ENCODE data around the gene CDH23. TPM values are rescaled to one million over a fixed set of nuclear protein-coding genes. Genes with fewer than 3 reads are reported as not detected.

Gene CDH23
- total RNA-seq, 2 experiments from 2014 or later, result 0.16 to 0.61 TPM

GRCh38 chr10:71788954-71789353 lies 392.2 kb downstream of the CDH23 start:
- no peak overlapping the region for H3K27ac Mint-ChIP-seq
- no peaks in the 10 kb centered on the region for H3K9me3 Mint-ChIP-seq (ENCODE audit: low read depth)
- no peak overlapping the region for H3K4me3 Mint-ChIP-seq
- DNase-seq (no peak), ATAC-seq (no peak)
- H3K4me1 Mint-ChIP-seq, result peaks cover 12% of the 10 kb centered on the region
- CTCF ChIA-PET, result no interaction called here
- no peaks in the 10 kb centered on the region for H3K36me3 Mint-ChIP-seq
- no peaks in the 10 kb centered on the region for H3K27me3 Mint-ChIP-seq

DNA sequence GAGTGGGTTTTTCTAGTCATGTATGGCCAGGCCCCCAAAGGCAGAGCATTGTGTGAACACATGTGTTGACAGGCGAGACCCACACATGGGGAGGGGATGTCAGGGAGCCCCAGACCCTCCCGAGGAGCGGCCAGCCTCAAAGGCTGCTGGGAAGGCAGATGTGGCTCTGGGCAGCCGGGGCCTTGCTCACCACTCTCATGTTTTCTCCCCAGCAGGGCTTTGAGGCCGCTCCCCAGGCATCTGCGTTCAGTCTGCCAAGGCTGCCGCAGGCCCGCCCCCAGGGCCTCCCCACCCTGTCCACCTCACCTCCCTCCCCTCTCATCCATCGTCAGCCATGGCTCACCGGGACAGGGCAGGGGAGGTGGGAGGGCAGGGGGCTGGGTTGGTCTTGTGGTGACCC lies 393.2 kb downstream of the CDH23 start:
- no peaks in the 10 kb centered on the region for H3K27me3 Mint-ChIP-seq
- no peak overlapping the region for H3K4me3 Mint-ChIP-seq
- no peaks in the 10 kb centered on the region for H3K9me3 Mint-ChIP-seq (ENCODE audit: low read depth)
- no peak overlapping the region for H3K27ac Mint-ChIP-seq
- ATAC-seq (no peak), DNase-seq (no peak)
- CTCF ChIA-PET, result no interaction called here
- peaks cover 12% of the 10 kb centered on the region for H3K4me1 Mint-ChIP-seq
- H3K36me3 Mint-ChIP-seq, result no peaks in the 10 kb centered on the region

DNA sequence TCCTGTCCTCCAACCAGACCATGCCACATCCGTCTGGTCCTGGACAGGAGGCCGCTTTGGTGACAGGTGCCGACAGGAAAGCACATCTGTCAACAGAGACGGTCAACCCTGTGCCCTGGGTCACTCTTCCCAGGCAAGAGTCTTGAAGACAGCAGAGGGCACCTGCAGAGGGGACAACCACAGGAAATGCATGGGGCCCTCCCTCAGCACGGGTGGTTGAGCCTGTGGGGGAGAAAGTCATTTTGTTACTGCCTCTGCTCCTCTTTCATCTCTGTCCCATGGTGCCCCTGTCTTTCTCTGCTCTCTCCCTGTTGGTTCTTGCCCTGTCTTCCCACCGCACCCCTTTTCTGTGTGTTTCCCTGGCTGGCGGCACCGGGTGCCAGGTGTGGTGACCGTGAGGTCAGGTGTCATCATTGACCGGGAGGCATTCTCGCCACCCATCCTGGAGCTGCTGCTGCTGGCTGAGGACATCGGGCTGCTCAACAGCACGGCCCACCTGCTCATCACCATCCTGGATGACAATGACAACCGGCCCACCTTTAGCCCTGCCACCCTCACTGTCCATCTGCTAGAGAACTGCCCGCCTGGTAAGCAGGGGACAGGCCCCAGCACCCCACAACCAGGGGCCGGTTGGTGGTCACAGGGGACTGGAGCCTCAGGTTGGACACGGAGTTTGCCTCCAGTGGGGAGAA lies 394.2 kb downstream of the CDH23 start:
- ATAC-seq, result peak; percentile 55
- H3K4me1 Mint-ChIP-seq, result peaks cover 12% of the 10 kb centered on the region
- CTCF ChIA-PET, result no interaction called here
- no peaks in the 10 kb centered on the region for H3K9me3 Mint-ChIP-seq (ENCODE audit: low read depth)
- no peak for DNase-seq
- H3K4me3 Mint-ChIP-seq, result no peak overlapping the region
- no peak overlapping the region for H3K27ac Mint-ChIP-seq
- no peaks in the 10 kb centered on the region for H3K36me3 Mint-ChIP-seq
- H3K27me3 Mint-ChIP-seq, result no peaks in the 10 kb centered on the region

- CTCF ChIA-PET, result interaction anchor here (1.4 kb wide), 1 partner anchor 17 kb away, joined by 5 read pairs; no protein-coding TSS in a partner anchor
- no peak overlapping the region for H3K4me3 Mint-ChIP-seq
- no peaks in the 10 kb centered on the region for H3K36me3 Mint-ChIP-seq
- H3K27me3 Mint-ChIP-seq, result no peaks in the 10 kb centered on the region
- H3K4me1 Mint-ChIP-seq, result peaks cover 27% of the 10 kb centered on the region
- ATAC-seq (no peak), DNase-seq (no peak)
- H3K27ac Mint-ChIP-seq, result no peak overlapping the region
- H3K9me3 Mint-ChIP-seq (ENCODE audit: low read depth), result no peaks in the 10 kb centered on the region
Measured at GRCh38 chr10:71795248-71795647, 398.5 kb downstream of the CDH23 start.

DNA sequence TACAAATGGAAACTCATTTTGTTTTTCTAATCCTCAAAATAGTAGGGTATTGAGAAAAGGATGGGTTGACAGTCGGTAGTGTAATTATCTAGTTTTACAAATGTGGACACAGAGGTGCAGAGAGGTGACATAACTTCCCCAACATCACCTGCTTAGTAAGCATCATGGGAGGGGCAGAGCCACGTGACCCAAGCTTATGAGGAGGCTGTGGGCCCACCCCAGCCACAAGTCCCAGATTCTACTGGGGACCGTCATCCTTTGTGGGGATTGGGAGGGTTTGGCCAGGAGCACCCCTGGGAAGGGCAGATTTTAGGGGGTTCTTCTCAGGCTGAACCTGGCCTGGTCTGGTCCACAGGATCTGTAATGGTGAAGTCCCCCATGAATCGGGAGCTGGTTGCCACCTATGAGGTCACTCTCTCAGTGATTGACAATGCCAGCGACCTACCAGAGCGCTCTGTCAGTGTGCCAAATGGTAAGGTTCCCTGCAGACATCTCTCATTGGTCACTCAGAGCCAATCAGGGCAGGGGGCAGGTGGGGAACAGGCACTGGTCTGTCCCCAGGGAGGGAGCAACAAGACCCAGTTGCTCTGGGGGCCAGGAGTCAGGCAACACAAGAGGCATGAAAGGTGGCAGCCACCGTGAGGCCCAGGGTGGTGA lies 400.2 kb downstream of the CDH23 start:
- H3K4me1 Mint-ChIP-seq, result peaks cover 17% of the 10 kb centered on the region
- DNase-seq (no peak), ATAC-seq (no peak)
- no peak overlapping the region for H3K27ac Mint-ChIP-seq
- H3K4me3 Mint-ChIP-seq, result no peak overlapping the region
- H3K36me3 Mint-ChIP-seq, result no peaks in the 10 kb centered on the region
- no peaks in the 10 kb centered on the region for H3K9me3 Mint-ChIP-seq (ENCODE audit: low read depth)
- no peaks in the 10 kb centered on the region for H3K27me3 Mint-ChIP-seq
- CTCF ChIA-PET, result interaction anchor here (1.2 to 2.2 kb wide), 2 partner anchors 14 to 24 kb away, joined by 3 to 6 read pairs; partner anchors contain the start of gene VSIR

DNA sequence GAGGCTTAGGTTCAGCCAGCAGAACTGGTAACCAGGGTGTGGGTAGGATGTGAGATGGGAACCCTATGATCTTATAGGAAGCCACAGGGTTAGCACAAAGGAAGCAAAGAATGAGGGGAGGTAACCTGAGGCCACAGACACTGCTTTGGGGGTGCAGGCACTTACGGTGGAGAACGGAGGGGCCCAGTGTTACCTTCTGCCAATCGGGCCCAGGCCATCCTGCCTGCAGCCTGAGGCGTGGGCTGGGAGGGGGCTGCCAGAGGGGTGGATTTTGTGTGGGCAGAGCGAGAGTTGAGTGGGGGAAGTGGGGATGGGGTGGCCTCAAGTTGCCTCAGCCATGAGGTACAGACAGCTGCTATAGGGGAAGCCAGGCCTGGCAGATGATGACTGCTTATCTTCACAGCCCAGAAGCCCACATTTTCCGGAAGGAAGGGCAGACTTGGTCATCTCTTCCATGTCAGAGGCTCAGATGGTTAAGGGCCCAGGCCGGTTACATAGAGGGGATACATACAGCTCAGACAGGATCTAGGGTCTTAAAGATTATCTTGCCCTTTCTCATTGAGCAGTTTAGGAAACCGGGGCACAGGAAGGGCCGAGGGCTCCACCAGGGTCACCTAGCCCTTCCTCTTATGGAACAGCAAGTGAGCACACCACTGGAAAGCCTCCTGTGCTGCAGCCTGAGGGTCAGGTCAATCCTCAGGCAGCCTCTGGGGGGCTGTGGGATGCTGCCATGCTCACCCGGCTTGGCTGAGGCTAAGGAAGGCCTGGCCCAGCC lies 401.0 kb downstream of the CDH23 start:
- Mint-ChIP-seq H3K27ac (no peak overlapping the region), H3K27me3 (no peaks in the 10 kb centered on the region), H3K9me3 (ENCODE audit: low read depth) (no peaks in the 10 kb centered on the region), H3K36me3 (no peaks in the 10 kb centered on the region), H3K4me1 (peaks cover 17% of the 10 kb centered on the region), H3K4me3 (no peak overlapping the region)
- DNase-seq (no peak), ATAC-seq (peak; percentile 51)
- CTCF ChIA-PET, result interaction anchor here (1.2 to 2.2 kb wide), 2 partner anchors 14 to 25 kb away, joined by 3 to 6 read pairs; partner anchors contain the start of gene VSIR

DNA sequence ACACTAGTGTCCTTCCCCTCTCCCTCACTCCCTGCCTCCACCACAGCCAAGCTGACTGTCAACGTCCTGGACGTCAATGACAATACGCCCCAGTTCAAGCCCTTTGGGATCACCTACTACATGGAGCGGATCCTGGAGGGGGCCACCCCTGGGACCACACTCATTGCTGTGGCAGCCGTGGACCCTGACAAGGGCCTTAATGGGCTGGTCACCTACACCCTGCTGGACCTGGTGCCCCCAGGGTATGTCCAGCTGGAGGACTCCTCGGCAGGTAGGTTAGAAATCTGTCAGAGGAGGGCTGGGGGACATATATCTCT lies 401.5 kb downstream of the CDH23 start:
- Mint-ChIP-seq H3K4me3 (no peak overlapping the region), H3K9me3 (ENCODE audit: low read depth) (no peaks in the 10 kb centered on the region), H3K27ac (no peak overlapping the region), H3K4me1 (peaks cover 17% of the 10 kb centered on the region), H3K36me3 (no peaks in the 10 kb centered on the region), H3K27me3 (no peaks in the 10 kb centered on the region)
- no peak for ATAC-seq
- CTCF ChIA-PET, result interaction anchor here (0.9 to 2.2 kb wide), 2 partner anchors 13 to 25 kb away, joined by 3 to 6 read pairs; partner anchors contain the start of gene VSIR
- DNase-seq, result no peak

DNA sequence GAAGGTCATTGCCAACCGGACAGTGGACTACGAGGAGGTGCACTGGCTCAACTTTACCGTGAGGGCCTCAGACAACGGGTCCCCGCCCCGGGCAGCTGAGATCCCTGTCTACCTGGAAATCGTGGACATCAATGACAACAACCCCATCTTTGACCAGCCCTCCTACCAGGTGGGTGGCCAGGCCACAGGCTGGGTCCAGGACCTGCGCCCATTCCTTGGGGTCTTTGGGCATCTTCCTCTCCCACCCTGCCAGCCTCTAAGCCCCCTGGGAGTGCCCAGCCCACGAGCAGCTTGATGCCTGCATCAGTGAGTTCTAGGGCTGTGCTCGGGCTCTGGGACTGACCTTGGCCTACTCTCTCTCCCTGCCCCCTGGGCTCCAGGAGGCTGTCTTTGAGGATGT lies 402.4 kb downstream of the CDH23 start:
- ATAC-seq, result no peak
- Mint-ChIP-seq H3K4me1 (peaks cover 17% of the 10 kb centered on the region), H3K4me3 (no peak overlapping the region), H3K27me3 (no peaks in the 10 kb centered on the region), H3K9me3 (ENCODE audit: low read depth) (no peaks in the 10 kb centered on the region), H3K36me3 (no peaks in the 10 kb centered on the region), H3K27ac (no peak overlapping the region)
- CTCF ChIA-PET, result interaction anchor here (0.9 to 2.2 kb wide), 2 partner anchors 12 to 26 kb away, joined by 3 to 6 read pairs; partner anchors contain the start of gene VSIR
- DNase-seq, result no peak

GRCh38 chr10:71799608-71800453 lies 403.1 kb downstream of the CDH23 start:
- CTCF ChIA-PET, result no interaction called here
- ATAC-seq, result no peak
- Mint-ChIP-seq H3K27ac (no peak overlapping the region), H3K27me3 (peaks cover under 1% of the 10 kb centered on the region), H3K4me1 (peaks cover 17% of the 10 kb centered on the region), H3K36me3 (no peaks in the 10 kb centered on the region), H3K4me3 (no peak overlapping the region), H3K9me3 (ENCODE audit: low read depth) (no peaks in the 10 kb centered on the region)
- no peak for DNase-seq

DNA sequence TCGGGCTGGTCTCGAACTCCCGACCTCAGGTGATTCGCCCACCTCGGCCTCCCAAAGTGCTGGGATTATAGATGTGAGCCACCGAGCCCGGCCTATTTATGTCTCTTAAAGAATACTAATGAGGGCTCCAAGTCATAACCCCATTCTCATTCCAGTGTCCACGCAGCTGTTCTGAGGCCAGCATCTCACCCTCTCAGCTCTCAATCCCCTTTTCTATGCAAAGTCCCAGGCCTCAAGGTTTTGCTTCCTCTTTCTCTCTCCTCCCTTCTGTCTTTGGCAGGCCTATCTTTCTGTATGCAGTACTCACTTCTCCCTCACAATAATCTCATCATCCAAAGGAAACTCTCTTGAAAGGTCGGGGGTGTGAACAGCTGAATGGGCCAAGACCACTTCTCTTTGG lies 404.6 kb downstream of the CDH23 start:
- H3K4me3 Mint-ChIP-seq, result no peak overlapping the region
- CTCF ChIA-PET, result interaction anchor here (0.7 to 1.7 kb wide), 2 partner anchors 10 to 11 kb away, joined by 3 to 4 read pairs; no protein-coding TSS in a partner anchor
- no peak for DNase-seq
- no peak overlapping the region for H3K27ac Mint-ChIP-seq
- H3K9me3 Mint-ChIP-seq (ENCODE audit: low read depth), result no peaks in the 10 kb centered on the region
- ATAC-seq, result no peak
- peaks cover 17% of the 10 kb centered on the region for H3K4me1 Mint-ChIP-seq
- no peaks in the 10 kb centered on the region for H3K36me3 Mint-ChIP-seq
- H3K27me3 Mint-ChIP-seq, result peaks cover 7% of the 10 kb centered on the region

DNA sequence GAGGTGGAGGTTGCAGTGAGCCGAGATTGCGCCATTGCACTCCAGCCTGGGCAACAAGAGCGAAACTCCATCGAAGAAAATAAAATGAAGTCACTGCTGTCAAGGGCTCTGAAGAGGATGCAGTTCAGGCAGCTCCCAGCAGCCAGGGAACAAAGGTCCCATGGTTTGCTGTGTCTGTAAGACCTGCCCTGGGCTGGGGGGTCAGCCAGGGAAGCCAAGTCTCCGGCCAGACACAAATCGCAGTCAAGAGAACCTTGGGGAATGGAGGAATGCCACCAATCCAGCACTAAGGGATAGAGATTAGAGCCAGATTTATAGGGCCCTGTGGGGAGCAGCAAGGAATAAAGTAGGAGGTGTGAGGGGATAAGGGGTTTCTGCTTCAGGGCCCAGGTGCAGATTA lies 405.5 kb downstream of the CDH23 start:
- ATAC-seq (no peak), DNase-seq (no peak)
- Mint-ChIP-seq H3K36me3 (no peaks in the 10 kb centered on the region), H3K27ac (no peak overlapping the region), H3K4me3 (no peak overlapping the region), H3K27me3 (peaks cover 7% of the 10 kb centered on the region), H3K9me3 (ENCODE audit: low read depth) (no peaks in the 10 kb centered on the region), H3K4me1 (peaks cover 10% of the 10 kb centered on the region)
- CTCF ChIA-PET, result no interaction called here

GRCh38 chr10:71802715-71803488 lies 406.2 kb downstream of the CDH23 start:
- H3K9me3 Mint-ChIP-seq (ENCODE audit: low read depth), result no peaks in the 10 kb centered on the region
- peaks cover 7% of the 10 kb centered on the region for H3K27me3 Mint-ChIP-seq
- no peak for ATAC-seq
- no peaks in the 10 kb centered on the region for H3K36me3 Mint-ChIP-seq
- no peak overlapping the region for H3K4me3 Mint-ChIP-seq
- H3K27ac Mint-ChIP-seq, result no peak overlapping the region
- CTCF ChIA-PET, result no interaction called here
- peaks cover 3% of the 10 kb centered on the region for H3K4me1 Mint-ChIP-seq
- no peak for DNase-seq
